T47D (cell line): Measurements from ENCODE around the gene SPN.
"Not testable (repeated sequence)": the region's sequence is repeated elsewhere in the genome, so short reads cannot be mapped to it uniquely, and the experiment has no call there.

ENCODE experiments used
- DNase-seq, 2 experiments: peaks; one replicate each; pipeline versions ENCODE4 v3.0.0 to v3.0.0-alpha.2; 2011 to 2012; ENCODE audit warnings: low read depth in 1 of 2, low spot score in 1 of 2
- JUND ChIP-seq: IDR thresholded peaks from 2 replicates; pipeline ENCODE4 v1.6.1; 2012; ENCODE audit warnings: low read depth
- in situ Hi-C: cut with HindIII; loops from 2 replicates; pipeline ENCODE4 v1.10.0; 2016; ENCODE audit warnings: low sequenced_read_pairs, low pct_unique_long_range_greater_than_20kb

The SPN gene

GRCh38 chr16:29696881-29697331, 33.9 kb downstream of the SPN start:
- in situ Hi-C loops, result no loop called here
- TF ChIP-seq JUND, result no peak
- no peak for DNase-seq

GRCh38 chr16:29697391-29697790, 34.3 kb downstream of the SPN start:
- DNase-seq, result no peak
- in situ Hi-C loops, result no loop called here
- TF ChIP-seq JUND, result no peak

- no peak for DNase-seq
- TF ChIP-seq JUND, result no peak
- in situ Hi-C loops, result no loop called here
Measured at GRCh38 chr16:29698042-29698441, 35.0 kb downstream of the SPN start.

- no peak for DNase-seq
- in situ Hi-C loops, result no loop called here
Measured at GRCh38 chr16:29698484-29699323, 35.7 kb downstream of the SPN start.

GRCh38 chr16:29699324-29700219, 36.5 kb downstream of the SPN start:
- peak in 1 of 2 experiments; percentile 33 for DNase-seq
- in situ Hi-C loops, result no loop called here
- no peak for TF ChIP-seq JUND

More at GRCh38 chr16:29698484-29699323, 35.7 kb downstream of the SPN start:
- no peak for TF ChIP-seq JUND

GRCh38 chr16:29700253-29700987, 37.4 kb downstream of the SPN start:
- no peak for TF ChIP-seq JUND
- DNase-seq, result peak; percentile 77 to 92
- in situ Hi-C loops, result no loop called here

- no peak for TF ChIP-seq JUND
- DNase-seq, result no peak
- in situ Hi-C loops, result no loop called here
Measured at GRCh38 chr16:29701214-29701555, 38.1 kb downstream of the SPN start.

- in situ Hi-C loops, result no loop called here
- no peak for TF ChIP-seq JUND
- no peak for DNase-seq
Measured at GRCh38 chr16:29702269-29702668, 39.2 kb downstream of the SPN start.

- no peak for DNase-seq
- in situ Hi-C loops, result no loop called here
- no peak for TF ChIP-seq JUND
Measured at GRCh38 chr16:29705030-29705429, 42.0 kb downstream of the SPN start.

- DNase-seq, in situ Hi-C loops: not testable (repeated sequence)
Measured at GRCh38 chr16:29707160-29707559, 44.1 kb downstream of the SPN start.

- DNase-seq, result no peak
- in situ Hi-C loops, result no loop called here
- TF ChIP-seq JUND, result no peak
Measured at GRCh38 chr16:29708917-29709600, 46.0 kb downstream of the SPN start.

GRCh38 chr16:29709657-29710056, 46.6 kb downstream of the SPN start:
- DNase-seq, in situ Hi-C loops: not testable (repeated sequence)
